HG02870 (cell line): ENCODE data around the gene TIMM50.
"Not testable (repeated sequence)": the region's sequence is repeated elsewhere in the genome, so short reads cannot be mapped to it uniquely, and the experiment has no call there.

Source experiments
- ATAC-seq: cut with Tn5 transposase; IDR thresholded peaks from one replicate; pipeline ENCODE4 v1.9.1; 2021; ENCODE audit warnings: mild to moderate bottlenecking, moderate library complexity; ENCODE audit not compliant: unreplicated experiment

The TIMM50 gene

GRCh38 chr19:39480337-39481228 is at the start of gene TIMM50:
TIMM50 (plus strand) TSS chr19:39480838; CDS start chr19:39480854, 16 bp downstream.
- ATAC-seq: peak; percentile 81

- ATAC-seq: no peak
Measured at GRCh38 chr19:39432677-39433025, 48.0 kb upstream of the TIMM50 start.

GRCh38 chr19:39433480-39434079 is 47.1 kb upstream of the TIMM50 start:
- ATAC-seq: no peak

GRCh38 chr19:39434123-39435076 is 46.2 kb upstream of the TIMM50 start:
- no peak for ATAC-seq

GRCh38 chr19:39435499-39436349 is 44.9 kb upstream of the TIMM50 start, which contains the start of gene RPS16:
RPS16 (minus strand) TSS chr19:39435949; CDS start chr19:39435895, 54 bp downstream.
- peak; percentile 67 for ATAC-seq

- ATAC-seq: no peak
Measured at GRCh38 chr19:39436350-39436716, 44.3 kb upstream of the TIMM50 start.

GRCh38 chr19:39438270-39438934 is 42.2 kb upstream of the TIMM50 start:
- ATAC-seq: no peak

- ATAC-seq: no peak
Measured at GRCh38 chr19:39444598-39445195, 35.9 kb upstream of the TIMM50 start.

GRCh38 chr19:39445196-39446111 is 35.2 kb upstream of the TIMM50 start, which contains the start of gene SUPT5H:
SUPT5H (plus strand) TSS chr19:39445582; CDS start chr19:39445891, 309 bp downstream.
- ATAC-seq: peak; percentile 78

- ATAC-seq: no peak
Measured at GRCh38 chr19:39446365-39447084, 34.1 kb upstream of the TIMM50 start.

- ATAC-seq: no peak
Measured at GRCh38 chr19:39448271-39448670, 32.4 kb upstream of the TIMM50 start.

- ATAC-seq: no peak
Measured at GRCh38 chr19:39449116-39449797, 31.4 kb upstream of the TIMM50 start.

- not testable (repeated sequence) for ATAC-seq
Measured at GRCh38 chr19:39451257-39451656, 29.4 kb upstream of the TIMM50 start.

GRCh38 chr19:39463403-39463802 is 17.2 kb upstream of the TIMM50 start:
- no peak for ATAC-seq

GRCh38 chr19:39465956-39466747 is 14.5 kb upstream of the TIMM50 start:
- ATAC-seq: no peak

- ATAC-seq: no peak
Measured at GRCh38 chr19:39467941-39468340, 12.7 kb upstream of the TIMM50 start.
